A549 (cell line): ENCODE data around the gene RGL4. TPM values are rescaled to one million over a fixed set of nuclear protein-coding genes. Genes with fewer than 3 reads are reported as not detected.
"Not testable (repeated sequence)": the region's sequence is repeated elsewhere in the genome, so short reads cannot be mapped to it uniquely, and the experiment has no call there.

Source experiments
- ATAC-seq, 2 experiments: fragments of 200-7000 bp in 1 of 2; fragments of >200 bp in 1 of 2; cut with Nextera tagmentation in 1 of 2; cut with Tn5 transposase in 1 of 2; 3 replicates each; pipeline versions ENCODE4 v1.8.0 to v1.9.1; 2018 to 2020; ENCODE audit warnings: mild to moderate bottlenecking in 1 of 2, moderate library complexity in 1 of 2
- CTCF ChIA-PET: fragments of 300-600 bp; sonication (Branson Sonifier 250); formaldehyde crosslinking; extraction: SDS; loops from one replicate; lab custom pipeline; 2021; ENCODE audit warnings: antibody characterized with exemption, inconsistent platforms; lab: Yijun Ruan, JAX
- POLR2A ChIA-PET: fragments of 350-600 bp; formaldehyde crosslinking; extraction: SDS; loops from one replicate; lab custom pipeline; 2021; ENCODE audit warnings: antibody characterized with exemption, inconsistent platforms; lab: Yijun Ruan, JAX
- DNase-seq, 2 experiments: peaks; one replicate each; pipeline versions ENCODE4 v3.0.0 to v3.0.0-alpha.2; 2011 to 2016; ENCODE audit warnings: low read depth in 1 of 2, low spot score in 1 of 2
- FAIRE-seq: peaks from 2 replicates; lab custom pipeline; 2011; peaks lifted over from hg19 to GRCh38; lab: Jason Lieb, UNC
- H3K27ac ChIP-seq, 2 experiments: fragments of >200 bp; sonication (Bioruptor Twin); formaldehyde crosslinking; 3 replicates each; pipeline ENCODE4 v1.5.1; 2016 to 2017
- H3K4me1 ChIP-seq: fragments of >200 bp; sonication (Bioruptor Twin); formaldehyde crosslinking; 3 replicates; pipeline ENCODE4 v1.6.1; 2016
- H3K4me2 ChIP-seq: fragments of >200 bp; sonication (Bioruptor Twin); formaldehyde crosslinking; 3 replicates; pipeline ENCODE4 v1.6.1; 2016
- H3K4me3 ChIP-seq: fragments of >200 bp; sonication (Bioruptor Twin); formaldehyde crosslinking; 3 replicates; pipeline ENCODE4 v1.5.1; 2016
- H3K9me3 ChIP-seq: fragments of >200 bp; sonication (Bioruptor Twin); formaldehyde crosslinking; 3 replicates; pipeline ENCODE4 v1.6.1; 2016
- ATOH8 ChIP-seq: fragments of 250-450 bp; sonication (Bioruptor Pico); IDR thresholded peaks from 2 replicates; pipeline ENCODE4 v1.5.0; 2020; ENCODE audit warnings: low read depth, mild to moderate bottlenecking, moderate library complexity
- BHLHE40 ChIP-seq: IDR thresholded peaks from 2 replicates; pipeline ENCODE4 v1.6.1; 2012; ENCODE audit warnings: low read depth, low read length, inconsistent platforms
- CBX2 ChIP-seq: fragments of 200-600 bp; sonication (generic); IDR thresholded peaks from 2 replicates; pipeline ENCODE4 v1.6.1; 2016; ENCODE audit warnings: low read depth, mild to moderate bottlenecking, borderline replicate concordance
- CHD2 ChIP-seq: fragments of 150-350 bp; IDR thresholded peaks from 2 replicates; pipeline ENCODE4 v1.6.1; 2014; ENCODE audit warnings: low read length; ENCODE audit not compliant: partially characterized antibody
- ESRRA ChIP-seq: fragments of 150-350 bp; IDR thresholded peaks from 2 replicates; pipeline ENCODE4 v1.6.1; 2014; ENCODE audit warnings: mild to moderate bottlenecking, low read length, borderline replicate concordance
- FOSL2 ChIP-seq, 2 experiments: fragments of 450-650 bp in 1 of 2; fragments of >200 bp in 1 of 2; sonication (Bioruptor Twin) in 1 of 2; formaldehyde crosslinking; IDR thresholded peaks; 2 replicates each; pipeline versions ENCODE4 v1.5.0 to v1.6.1; 2016 to 2020; ENCODE audit warnings: mild to moderate bottlenecking in 1 of 2, moderate library complexity in 1 of 2
- FOXS1 ChIP-seq: fragments of 250-450 bp; sonication (Bioruptor Pico); IDR thresholded peaks from 2 replicates; pipeline ENCODE4 v1.5.0; 2020; ENCODE audit warnings: mild to moderate bottlenecking, moderate library complexity
- HOXA7 ChIP-seq: fragments of 250-450 bp; sonication (Bioruptor Pico); IDR thresholded peaks from 2 replicates; pipeline ENCODE4 v1.5.0; 2020; ENCODE audit warnings: mild to moderate bottlenecking, moderate library complexity
- MYC ChIP-seq: IDR thresholded peaks from 2 replicates; pipeline ENCODE4 v1.6.1; 2012; ENCODE audit warnings: mild to moderate bottlenecking, inconsistent platforms, low read length, improper control_type of control experiment, borderline replicate concordance
- NFE2L2 ChIP-seq: fragments of 150-350 bp; conservative IDR thresholded peaks from 2 replicates; pipeline ENCODE4 v1.6.1; 2014; ENCODE audit warnings: low read length
- NR3C1 ChIP-seq: fragments of >200 bp; sonication (Bioruptor Twin); formaldehyde crosslinking; IDR thresholded peaks from 3 replicates; pipeline ENCODE4 v1.6.1; 2017
- RARB ChIP-seq: fragments of 250-450 bp; sonication (Bioruptor Pico); IDR thresholded peaks from 2 replicates; pipeline ENCODE4 v1.8.0; 2021; ENCODE audit warnings: mild to moderate bottlenecking, moderate library complexity
- RFX5 ChIP-seq: fragments of 450-650 bp; IDR thresholded peaks from 2 replicates; pipeline ENCODE4 v1.7.1; 2014; ENCODE audit warnings: antibody characterized with exemption, mild to moderate bottlenecking, moderate library complexity
- RNF2 ChIP-seq: fragments of 200-600 bp; sonication (generic); IDR thresholded peaks from 2 replicates; pipeline ENCODE4 v1.6.1; 2016; ENCODE audit warnings: low read depth, mild to moderate bottlenecking, antibody characterized with exemption, moderate library complexity, borderline replicate concordance
- SMC3 ChIP-seq: fragments of >200 bp; sonication (Bioruptor Twin); formaldehyde crosslinking; IDR thresholded peaks from 3 replicates; pipeline ENCODE4 v1.6.1; 2018; ENCODE audit warnings: inconsistent platforms
- ZC3H11A ChIP-seq: fragments of 450-650 bp; IDR thresholded peaks from 2 replicates; pipeline ENCODE4 v1.6.1; 2014; ENCODE audit warnings: antibody characterized with exemption, mild to moderate bottlenecking
- WGBS: methylation state at CpG from one replicate; pipeline ENCODE4 v1.1.6; 2017; ENCODE audit errors: missing lambda C conversion rate; 5-methylcytosine and 5-hydroxymethylcytosine counted together
- polyA minus RNA-seq: library from RNA; depleted of rRNA, polyadenylated mRNA; stranded (reverse); fragments of >200 nt; gene quantifications from 2 replicates; pipeline ENCODE4 v1.2.3, GENCODE V29; 2011; rRNA and poly(A)+ RNA removed
- polyA plus RNA-seq, 4 experiments: library from polyadenylated mRNA; depleted of rRNA in 3 of 4; stranded (reverse); fragments of >200 nt; fragmentation: RNase III in 1 of 4; extraction: RNeasy Plus Mini Kit Qiagen cat#74134 plus additional on column Dnase treatment in 1 of 4; gene quantifications; 2 replicates in 3 of 4; 3 replicates in 1 of 4; pipeline ENCODE4 v1.2.3, GENCODE V29; 2011 to 2017
- TF ChIP-seq, protein P1 (sequence below): fragments of 200-600 bp; sonication (generic); IDR thresholded peaks from 2 replicates; pipeline ENCODE4 v1.6.1; 2016; ENCODE audit warnings: antibody characterized with exemption, mild to moderate bottlenecking, moderate library complexity
- TF ChIP-seq, protein P2 (sequence below): fragments of >200 bp; sonication (Bioruptor Twin); formaldehyde crosslinking; IDR thresholded peaks from 2 replicates; pipeline ENCODE4 v1.6.1; 2016

The RGL4 gene, protein sequence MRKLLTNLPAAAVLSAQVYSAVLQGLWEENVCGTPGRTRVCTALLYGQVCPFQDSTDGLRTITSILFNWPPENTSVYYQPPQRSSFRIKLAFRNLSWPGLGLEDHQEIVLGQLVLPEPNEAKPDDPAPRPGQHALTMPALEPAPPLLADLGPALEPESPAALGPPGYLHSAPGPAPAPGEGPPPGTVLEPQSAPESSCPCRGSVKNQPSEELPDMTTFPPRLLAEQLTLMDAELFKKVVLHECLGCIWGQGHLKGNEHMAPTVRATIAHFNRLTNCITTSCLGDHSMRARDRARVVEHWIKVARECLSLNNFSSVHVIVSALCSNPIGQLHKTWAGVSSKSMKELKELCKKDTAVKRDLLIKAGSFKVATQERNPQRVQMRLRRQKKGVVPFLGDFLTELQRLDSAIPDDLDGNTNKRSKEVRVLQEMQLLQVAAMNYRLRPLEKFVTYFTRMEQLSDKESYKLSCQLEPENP
- not detected in 2 replicates for polyA plus RNA-seq (2011; rRNA removed)
- polyA plus RNA-seq (2012; cell fraction: cytosol; rRNA removed): not detected in 2 replicates
- not detected in 2 replicates for polyA plus RNA-seq (2012; cell fraction: nucleus; rRNA removed)
- polyA plus RNA-seq (2017; fragmentation: RNase III; extraction: RNeasy Plus Mini Kit Qiagen cat#74134 plus additional on column Dnase treatment): not detected in 3 replicates
- polyA minus RNA-seq: not detected in 2 replicates

DNA sequence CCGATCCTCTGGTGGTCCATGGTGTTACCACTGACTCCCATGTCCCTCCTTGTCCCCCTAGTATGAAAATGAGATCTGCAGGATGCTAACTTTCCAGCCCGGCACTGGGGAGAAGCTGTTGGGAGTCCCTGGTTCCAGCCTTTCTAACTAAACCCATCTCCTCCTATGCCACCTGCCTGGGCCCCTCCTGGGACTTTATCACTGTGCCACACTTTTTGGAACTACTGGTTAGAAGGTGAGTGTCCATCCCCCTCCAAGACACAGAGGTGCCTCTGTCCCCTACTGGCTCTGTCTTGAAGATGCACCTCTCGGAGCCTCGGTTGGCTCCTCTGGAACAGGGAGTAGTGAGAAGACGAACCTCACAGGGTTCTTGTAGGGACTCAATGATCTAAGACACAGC is at the start of gene RGL4:
TSS of gene RGL4 (plus strand) at position 301 of the 400 bp plus-strand sequence. CDS start 1,018 bp downstream, outside the sequence.
- POLR2A ChIA-PET: no interaction called here
- ATAC-seq: no peak
- Histone ChIP-seq H3K9me3 (no peaks in the 10 kb centered on the region), H3K4me1 (no peaks in the 10 kb centered on the region)
- CTCF ChIA-PET: no interaction called here
- no peak for TF ChIP-seq BHLHE40
- TF ChIP-seq NR3C1: no peak
- TF ChIP-seq SMC3: no peak
- TF ChIP-seq ESRRA: no peak
- no peak for TF ChIP-seq CHD2
- TF ChIP-seq ZC3H11A: no peak
- TF ChIP-seq, all 56 proteins: peak for 0
- no peak within 1 kb of the TSS for H3K27ac ChIP-seq
- no peak for DNase-seq
- no peak for FAIRE-seq
- WGBS: 92% methylated on average over 3 of the region's 5 CpGs
- H3K4me3 ChIP-seq: no peak within 1 kb of the TSS
- no peak within 1 kb of the TSS for H3K4me2 ChIP-seq

DNA sequence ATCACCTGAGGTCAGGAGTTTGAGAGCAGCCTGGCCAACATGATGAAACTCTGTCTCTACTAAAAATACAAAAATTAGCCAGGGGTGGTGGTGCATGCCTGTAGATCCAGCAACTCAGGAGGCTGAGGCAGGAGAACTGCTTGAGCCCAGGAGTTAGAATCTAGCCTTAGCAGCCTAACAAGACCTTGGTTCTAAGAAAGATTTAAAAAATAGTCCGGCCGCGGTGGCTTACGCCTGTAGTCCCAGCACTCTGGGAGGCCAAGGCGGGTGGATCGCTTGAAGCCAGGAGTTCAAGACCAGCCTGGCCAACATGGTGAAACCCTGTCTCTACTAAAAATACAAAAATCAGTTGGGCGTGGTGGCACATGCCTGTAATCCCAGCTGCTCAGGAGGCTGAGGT is 44.3 kb upstream of the RGL4 start:
- POLR2A ChIA-PET, FAIRE-seq, H3K9me3 ChIP-seq, H3K4me3 ChIP-seq, CTCF ChIA-PET, ATAC-seq, H3K4me2 ChIP-seq, H3K27ac ChIP-seq, H3K4me1 ChIP-seq, DNase-seq: not testable (repeated sequence)
- 91% methylated on average over 5 of the region's 7 CpGs for WGBS

- ChIA-PET POLR2A (no interaction called here), CTCF (interaction anchor here (0.5 to 1.0 kb wide), 2 partner anchors 81 to 334 kb away, joined by 3 read pairs; no protein-coding TSS in a partner anchor)
- Histone ChIP-seq H3K4me3 (no peak overlapping the region), H3K4me1 (no peaks in the 10 kb centered on the region), H3K27ac (no peak overlapping the region), H3K4me2 (no peak overlapping the region), H3K9me3 (no peaks in the 10 kb centered on the region)
- ATAC-seq: no peak
- DNase-seq: no peak
- TF ChIP-seq, protein P1, sequence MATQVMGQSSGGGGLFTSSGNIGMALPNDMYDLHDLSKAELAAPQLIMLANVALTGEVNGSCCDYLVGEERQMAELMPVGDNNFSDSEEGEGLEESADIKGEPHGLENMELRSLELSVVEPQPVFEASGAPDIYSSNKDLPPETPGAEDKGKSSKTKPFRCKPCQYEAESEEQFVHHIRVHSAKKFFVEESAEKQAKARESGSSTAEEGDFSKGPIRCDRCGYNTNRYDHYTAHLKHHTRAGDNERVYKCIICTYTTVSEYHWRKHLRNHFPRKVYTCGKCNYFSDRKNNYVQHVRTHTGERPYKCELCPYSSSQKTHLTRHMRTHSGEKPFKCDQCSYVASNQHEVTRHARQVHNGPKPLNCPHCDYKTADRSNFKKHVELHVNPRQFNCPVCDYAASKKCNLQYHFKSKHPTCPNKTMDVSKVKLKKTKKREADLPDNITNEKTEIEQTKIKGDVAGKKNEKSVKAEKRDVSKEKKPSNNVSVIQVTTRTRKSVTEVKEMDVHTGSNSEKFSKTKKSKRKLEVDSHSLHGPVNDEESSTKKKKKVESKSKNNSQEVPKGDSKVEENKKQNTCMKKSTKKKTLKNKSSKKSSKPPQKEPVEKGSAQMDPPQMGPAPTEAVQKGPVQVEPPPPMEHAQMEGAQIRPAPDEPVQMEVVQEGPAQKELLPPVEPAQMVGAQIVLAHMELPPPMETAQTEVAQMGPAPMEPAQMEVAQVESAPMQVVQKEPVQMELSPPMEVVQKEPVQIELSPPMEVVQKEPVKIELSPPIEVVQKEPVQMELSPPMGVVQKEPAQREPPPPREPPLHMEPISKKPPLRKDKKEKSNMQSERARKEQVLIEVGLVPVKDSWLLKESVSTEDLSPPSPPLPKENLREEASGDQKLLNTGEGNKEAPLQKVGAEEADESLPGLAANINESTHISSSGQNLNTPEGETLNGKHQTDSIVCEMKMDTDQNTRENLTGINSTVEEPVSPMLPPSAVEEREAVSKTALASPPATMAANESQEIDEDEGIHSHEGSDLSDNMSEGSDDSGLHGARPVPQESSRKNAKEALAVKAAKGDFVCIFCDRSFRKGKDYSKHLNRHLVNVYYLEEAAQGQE: no peak
- TF ChIP-seq, protein P2, sequence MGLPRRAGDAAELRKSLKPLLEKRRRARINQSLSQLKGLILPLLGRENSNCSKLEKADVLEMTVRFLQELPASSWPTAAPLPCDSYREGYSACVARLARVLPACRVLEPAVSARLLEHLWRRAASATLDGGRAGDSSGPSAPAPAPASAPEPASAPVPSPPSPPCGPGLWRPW: no peak
- no peak for TF ChIP-seq CBX2
- TF ChIP-seq SMC3: no peak
- TF ChIP-seq BHLHE40: no peak
- TF ChIP-seq RARB: no peak
- no peak for TF ChIP-seq ATOH8 (CRISPR knock-in tag)
- 93% methylated on average over 16 of the region's 18 CpGs for WGBS
- no peak for FAIRE-seq
These were observed 41.7 kb upstream of the RGL4 start for GRCh38 chr22:23649071-23649501.

- Histone ChIP-seq H3K4me3 (no peak overlapping the region), H3K4me2 (no peak overlapping the region), H3K4me1 (no peaks in the 10 kb centered on the region), H3K9me3 (no peaks in the 10 kb centered on the region), H3K27ac (no peak overlapping the region)
- ChIA-PET POLR2A (no interaction called here), CTCF (interaction anchor here (1.2 kb wide), 1 partner anchor 11 kb away, joined by 3 read pairs; no protein-coding TSS in a partner anchor)
- FAIRE-seq (no peak), ATAC-seq (no peak), DNase-seq (no peak)
- WGBS: 99% methylated on average over 6 of the region's 6 CpGs
- no peak for TF ChIP-seq RFX5
- no peak for TF ChIP-seq BHLHE40
- TF ChIP-seq, protein P1: no peak
- no peak for TF ChIP-seq RARB
- no peak for TF ChIP-seq HOXA7
- TF ChIP-seq RNF2: no peak
- TF ChIP-seq SMC3: no peak
- no peak for TF ChIP-seq FOXS1
- no peak for TF ChIP-seq FOSL2 (IDR thresholded peaks at IDR 0.05)
- TF ChIP-seq FOSL2 (CRISPR knock-in tag; IDR thresholded peaks at IDR 0.05): no peak
- TF ChIP-seq NFE2L2: no peak
- TF ChIP-seq MYC: no peak
These were observed 39.1 kb upstream of the RGL4 start for GRCh38 chr22:23651676-23652075.
